Measurements from ENCODE around the gene SLC31A1. TPM values are rescaled to one million over a fixed set of nuclear protein-coding genes. Genes with fewer than 3 reads are reported as not detected.

Gene SLC31A1
- total and polyA plus RNA-seq, 2 experiments from 2014 or later = 15.0 to 32.1 TPM

- TF ChIP-seq JUNB (IDR thresholded peaks at IDR 0.05; ENCODE audit: unreplicated experiment) = no peak
- no peak for TF ChIP-seq ZNF331 (CRISPR knock-in tag; IDR thresholded peaks at IDR 0.05; ENCODE audit: low read depth)
- TF ChIP-seq STAT1 (IDR thresholded peaks at IDR 0.05; ENCODE audit: unreplicated experiment) = no peak
Measured at GRCh38 chr9:113238859-113239232, 17.5 kb downstream of the SLC31A1 start (continued).

GRCh38 chr9:113241161-113241560, 19.8 kb downstream of the SLC31A1 start:
- H3K4me1 ChIP-seq (ENCODE audit: insufficient read depth) = no peaks in the 10 kb centered on the region
- no peaks in the 10 kb centered on the region for H3K36me3 Mint-ChIP-seq (ENCODE audit: low read depth)
- TF ChIP-seq POLR2AphosphoS5 (IDR thresholded peaks at IDR 0.05; ENCODE audit: low read depth) (no peak), ZNF331 (CRISPR knock-in tag; IDR thresholded peaks at IDR 0.05; ENCODE audit: low read depth) (no peak), STAT1 (IDR thresholded peaks at IDR 0.05; ENCODE audit: unreplicated experiment) (no peak), NANOG (IDR thresholded peaks at IDR 0.05; ENCODE audit: borderline replicate concordance) (no peak), JUNB (IDR thresholded peaks at IDR 0.05; ENCODE audit: unreplicated experiment) (no peak), EZH2phosphoT487 (IDR thresholded peaks at IDR 0.05; ENCODE audit: unreplicated experiment) (no peak), EZH2 (IDR thresholded peaks at IDR 0.05; ENCODE audit: low read depth, unreplicated experiment) (no peak), CREB1 (CRISPR knock-in tag; IDR thresholded peaks at IDR 0.05; ENCODE audit: low read depth) (no peak), ZNF462 (CRISPR knock-in tag; IDR thresholded peaks at IDR 0.05) (no peak), CTCF (conservative IDR thresholded peaks at IDR 0.05; ENCODE audit: low read depth in 2 of 2) (no peak), ZNF114 (CRISPR knock-in tag; IDR thresholded peaks at IDR 0.05) (no peak), REST (IDR thresholded peaks at IDR 0.05; ENCODE audit: unreplicated experiment) (no peak), ETS1 (IDR thresholded peaks at IDR 0.05) (no peak)
- H3K36me3 ChIP-seq (ENCODE audit: insufficient read depth) = no peaks in the 10 kb centered on the region
- H3K4me3 ChIP-seq = no peak overlapping the region
- peaks cover 22% of the 10 kb centered on the region for H4K20me1 ChIP-seq (replicated peaks; ENCODE audit: insufficient read depth)
- no peaks in the 10 kb centered on the region for H3K9me3 Mint-ChIP-seq
- H3K4me1 Mint-ChIP-seq = no peaks in the 10 kb centered on the region; the same call in 2 of the 3 replicates
- no peaks in the 10 kb centered on the region for H3K79me2 ChIP-seq (replicated peaks; ENCODE audit: insufficient read depth)
- H3K27me3 ChIP-seq (ENCODE audit: insufficient read depth) = no peaks in the 10 kb centered on the region
- H3K27ac Mint-ChIP-seq = no peak overlapping the region
- no peak for DNase-seq (ENCODE audit: low spot score)
- H3K9me2 ChIP-seq (ENCODE audit: insufficient read depth) = no peaks in the 10 kb centered on the region
- H3K4me2 ChIP-seq = no peak overlapping the region
- no peak overlapping the region for H3K4me3 Mint-ChIP-seq
- H3K27me3 Mint-ChIP-seq (ENCODE audit: insufficient read depth, low read depth, poor library complexity) = no peaks in the 10 kb centered on the region
- H3K27ac ChIP-seq (ENCODE audit: low read depth) = no peak overlapping the region
- H2AFZ ChIP-seq = no peak overlapping the region
- ATAC-seq = no peak
- H3F3A ChIP-seq (replicated peaks; ENCODE audit: low read depth) = no peaks in the 10 kb centered on the region

Measured in GM23338 (cell line).